ENCODE measurements around the gene NGEF. TPM values are rescaled to one million over a fixed set of nuclear protein-coding genes. Genes with fewer than 3 reads are reported as not detected.

NGEF gene
- total RNA-seq, 1 experiment from 2014 or later: 5.4 TPM

DNA sequence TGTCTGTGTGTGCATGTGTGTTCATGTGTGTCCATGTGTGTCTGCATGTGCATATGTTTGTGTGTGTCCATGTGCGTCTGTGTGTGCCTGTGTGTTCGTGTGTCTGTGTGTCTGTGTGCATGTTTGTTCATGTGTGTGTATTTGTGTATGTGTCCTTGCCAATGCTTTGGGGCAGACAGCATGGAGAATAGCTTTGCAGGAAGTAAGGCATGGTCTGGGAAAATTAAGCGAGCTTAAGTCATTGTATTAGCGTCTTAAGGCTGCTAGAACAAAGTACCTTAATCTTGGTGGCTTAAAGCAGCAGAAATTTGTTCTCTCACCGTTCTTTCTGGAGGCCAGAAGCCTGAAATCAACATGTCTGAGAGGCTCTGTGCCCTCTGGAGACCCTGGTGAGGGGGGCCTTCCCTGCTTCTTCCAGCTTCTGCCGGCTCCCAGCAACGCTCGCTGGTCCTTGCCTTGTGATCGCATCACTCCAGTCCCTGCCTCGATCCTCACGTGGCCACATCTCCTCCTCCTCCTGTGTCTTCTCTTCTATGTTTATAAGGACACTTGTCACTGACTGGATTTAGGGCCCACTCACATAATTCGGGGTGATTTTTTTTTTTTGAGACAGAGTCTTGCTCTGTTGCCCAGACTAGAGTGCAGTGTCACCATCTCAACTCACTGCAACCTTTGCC, 23.2 kb upstream of the NGEF start:
- Mint-ChIP-seq H3K4me3 (no peak overlapping the region), H3K27me3 (ENCODE audit: low read depth) (no peaks in the 10 kb centered on the region), H3K36me3 (no peaks in the 10 kb centered on the region), H3K27ac (no peak overlapping the region), H3K4me1 (0 out of 2 replicates have a peak, but pooled peaks cover 6% of the 10 kb centered on the region), H3K9me3 (no peaks in the 10 kb centered on the region)
- ATAC-seq (no peak), DNase-seq (ENCODE audit: low spot score) (no peak)
- POLR2A ChIA-PET: no interaction called here
- TF ChIP-seq SMAD3 (CRISPR knock-in tag; IDR thresholded peaks at IDR 0.05; ENCODE audit: borderline replicate concordance): no peak
- CTCF ChIA-PET: no interaction called here

DNA sequence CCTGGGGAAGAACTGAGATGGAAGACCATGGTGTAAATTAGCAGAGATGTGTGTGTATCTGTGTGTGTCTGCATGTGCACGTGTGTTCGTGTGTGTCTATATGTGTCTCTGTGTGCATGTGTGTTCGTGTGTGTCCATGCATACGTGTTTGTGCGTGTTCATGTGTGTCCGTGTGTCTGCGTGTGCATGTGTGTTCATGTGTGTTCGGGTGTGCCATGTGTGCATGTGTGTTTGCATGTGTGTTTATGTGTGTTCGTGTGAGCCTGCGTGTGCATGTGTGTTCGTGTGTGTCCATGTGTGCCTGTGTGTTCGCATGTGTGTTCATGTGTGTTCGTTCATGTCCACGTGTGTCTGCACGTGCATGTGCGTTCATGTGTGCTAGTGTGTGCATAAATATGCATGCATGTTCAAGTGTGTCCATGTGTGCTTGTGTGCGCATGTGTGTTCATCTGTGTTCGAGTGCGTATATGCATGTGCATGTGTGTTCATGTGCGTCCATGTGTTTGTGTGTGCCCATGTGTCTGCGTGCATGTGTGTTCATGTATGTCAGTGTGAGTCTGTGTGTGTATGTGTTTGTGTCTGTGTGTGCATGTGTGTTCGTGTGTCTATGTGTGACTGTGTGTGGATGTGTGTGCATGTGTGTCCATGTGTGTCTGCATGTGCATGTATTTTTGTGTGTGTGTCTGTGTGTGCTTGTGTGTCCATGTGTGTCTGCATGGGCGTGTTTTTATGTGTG, 22.5 kb upstream of the NGEF start:
- no peaks in the 10 kb centered on the region for H3K27me3 Mint-ChIP-seq (ENCODE audit: low read depth)
- ATAC-seq: no peak
- 0 out of 2 replicates have a peak, but pooled peaks cover 8% of the 10 kb centered on the region for H3K4me1 Mint-ChIP-seq
- H3K4me3 Mint-ChIP-seq: no peak overlapping the region
- H3K36me3 Mint-ChIP-seq: no peaks in the 10 kb centered on the region
- TF ChIP-seq NFE2L1 (CRISPR knock-in tag; IDR thresholded peaks at IDR 0.05): peak; percentile 72; the same call in 1 of the 2 replicates
- TF ChIP-seq, protein P1, sequence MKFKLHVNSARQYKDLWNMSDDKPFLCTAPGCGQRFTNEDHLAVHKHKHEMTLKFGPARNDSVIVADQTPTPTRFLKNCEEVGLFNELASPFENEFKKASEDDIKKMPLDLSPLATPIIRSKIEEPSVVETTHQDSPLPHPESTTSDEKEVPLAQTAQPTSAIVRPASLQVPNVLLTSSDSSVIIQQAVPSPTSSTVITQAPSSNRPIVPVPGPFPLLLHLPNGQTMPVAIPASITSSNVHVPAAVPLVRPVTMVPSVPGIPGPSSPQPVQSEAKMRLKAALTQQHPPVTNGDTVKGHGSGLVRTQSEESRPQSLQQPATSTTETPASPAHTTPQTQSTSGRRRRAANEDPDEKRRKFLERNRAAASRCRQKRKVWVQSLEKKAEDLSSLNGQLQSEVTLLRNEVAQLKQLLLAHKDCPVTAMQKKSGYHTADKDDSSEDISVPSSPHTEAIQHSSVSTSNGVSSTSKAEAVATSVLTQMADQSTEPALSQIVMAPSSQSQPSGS (CRISPR knock-in tag; IDR thresholded peaks at IDR 0.05; ENCODE audit: borderline replicate concordance, low read depth): no peak
- DNase-seq (ENCODE audit: low spot score): no peak
- no peak overlapping the region for H3K27ac Mint-ChIP-seq
- no peaks in the 10 kb centered on the region for H3K9me3 Mint-ChIP-seq
- ChIA-PET CTCF (no interaction called here), POLR2A (no interaction called here)

GRCh38 chr2:233034091-233034882, 21.2 kb upstream of the NGEF start:
- TF ChIP-seq ZNF281 (CRISPR knock-in tag; IDR thresholded peaks at IDR 0.05) (no peak), CDX4 (CRISPR knock-in tag; IDR thresholded peaks at IDR 0.05; ENCODE audit: borderline replicate concordance) (no peak), RELA (CRISPR knock-in tag; IDR thresholded peaks at IDR 0.05; ENCODE audit: borderline replicate concordance) (no peak), USF1 (CRISPR knock-in tag; IDR thresholded peaks at IDR 0.05) (no peak), ZBTB21 (CRISPR knock-in tag; IDR thresholded peaks at IDR 0.05; ENCODE audit: borderline replicate concordance) (no peak), ZNF425 (CRISPR knock-in tag; conservative IDR thresholded peaks at IDR 0.05) (no peak), GABPB1 (CRISPR knock-in tag; IDR thresholded peaks at IDR 0.05) (no peak), FOXK1 (CRISPR knock-in tag; IDR thresholded peaks at IDR 0.05) (no peak), NR2C2 (CRISPR knock-in tag; IDR thresholded peaks at IDR 0.05) (no peak), ZNF416 (CRISPR knock-in tag; IDR thresholded peaks at IDR 0.05) (no peak), ETV6 (CRISPR knock-in tag; IDR thresholded peaks at IDR 0.05) (no peak)
- TF ChIP-seq, protein P2, sequence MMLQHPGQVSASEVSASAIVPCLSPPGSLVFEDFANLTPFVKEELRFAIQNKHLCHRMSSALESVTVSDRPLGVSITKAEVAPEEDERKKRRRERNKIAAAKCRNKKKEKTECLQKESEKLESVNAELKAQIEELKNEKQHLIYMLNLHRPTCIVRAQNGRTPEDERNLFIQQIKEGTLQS (CRISPR knock-in tag; conservative IDR thresholded peaks at IDR 0.05): no peak
- TF ChIP-seq, protein P3, sequence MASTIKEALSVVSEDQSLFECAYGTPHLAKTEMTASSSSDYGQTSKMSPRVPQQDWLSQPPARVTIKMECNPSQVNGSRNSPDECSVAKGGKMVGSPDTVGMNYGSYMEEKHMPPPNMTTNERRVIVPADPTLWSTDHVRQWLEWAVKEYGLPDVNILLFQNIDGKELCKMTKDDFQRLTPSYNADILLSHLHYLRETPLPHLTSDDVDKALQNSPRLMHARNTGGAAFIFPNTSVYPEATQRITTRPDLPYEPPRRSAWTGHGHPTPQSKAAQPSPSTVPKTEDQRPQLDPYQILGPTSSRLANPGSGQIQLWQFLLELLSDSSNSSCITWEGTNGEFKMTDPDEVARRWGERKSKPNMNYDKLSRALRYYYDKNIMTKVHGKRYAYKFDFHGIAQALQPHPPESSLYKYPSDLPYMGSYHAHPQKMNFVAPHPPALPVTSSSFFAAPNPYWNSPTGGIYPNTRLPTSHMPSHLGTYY (CRISPR knock-in tag; IDR thresholded peaks at IDR 0.05): no peak
- TF ChIP-seq, protein P4, sequence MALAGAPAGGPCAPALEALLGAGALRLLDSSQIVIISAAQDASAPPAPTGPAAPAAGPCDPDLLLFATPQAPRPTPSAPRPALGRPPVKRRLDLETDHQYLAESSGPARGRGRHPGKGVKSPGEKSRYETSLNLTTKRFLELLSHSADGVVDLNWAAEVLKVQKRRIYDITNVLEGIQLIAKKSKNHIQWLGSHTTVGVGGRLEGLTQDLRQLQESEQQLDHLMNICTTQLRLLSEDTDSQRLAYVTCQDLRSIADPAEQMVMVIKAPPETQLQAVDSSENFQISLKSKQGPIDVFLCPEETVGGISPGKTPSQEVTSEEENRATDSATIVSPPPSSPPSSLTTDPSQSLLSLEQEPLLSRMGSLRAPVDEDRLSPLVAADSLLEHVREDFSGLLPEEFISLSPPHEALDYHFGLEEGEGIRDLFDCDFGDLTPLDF (CRISPR knock-in tag; IDR thresholded peaks at IDR 0.05): no peak
- CTCF ChIA-PET: interaction anchor here (0.6 to 1.9 kb wide), 3 partner anchors 26 to 209 kb away, joined by 3 to 4 read pairs (median 3); partner anchors contain the start of gene INPP5D
- Mint-ChIP-seq H3K27me3 (ENCODE audit: low read depth) (no peaks in the 10 kb centered on the region), H3K4me1 (0 out of 2 replicates have a peak, but pooled peaks cover 8% of the 10 kb centered on the region), H3K27ac (no peak overlapping the region), H3K4me3 (no peak overlapping the region), H3K9me3 (peaks cover 2% of the 10 kb centered on the region; the same call in 1 of the 2 replicates), H3K36me3 (no peaks in the 10 kb centered on the region)
- ATAC-seq (no peak), DNase-seq (ENCODE audit: low spot score) (no peak)
- POLR2A ChIA-PET: interaction anchor here (0.6 kb wide), 1 partner anchor 494 kb away, joined by 4 read pairs; no protein-coding TSS in a partner anchor
